ENCODE data around the gene CCDC50. TPM values are rescaled to one million over a fixed set of nuclear protein-coding genes. Genes with fewer than 3 reads are reported as not detected.

The CCDC50 gene
- total RNA-seq, 1 donor from 2014 or later, result 64.7 TPM

DNA sequence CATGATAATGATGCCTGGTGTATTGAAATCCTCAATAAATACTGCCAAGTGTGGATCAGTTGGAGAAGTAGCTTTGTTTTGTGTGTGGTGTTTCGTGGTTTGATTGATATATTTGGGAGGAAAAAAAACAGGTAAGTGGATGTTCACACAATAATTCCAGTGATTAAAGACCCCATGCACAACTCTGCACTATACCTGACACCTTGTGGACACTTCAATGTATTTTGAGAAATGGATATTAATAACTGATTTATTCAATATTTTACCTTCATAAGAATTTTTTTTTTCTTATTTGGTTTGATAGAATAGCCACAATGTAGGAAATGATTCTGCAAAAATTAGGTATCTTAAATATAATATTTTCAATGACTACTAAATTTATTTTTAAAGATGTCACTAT, 69.4 kb downstream of the CCDC50 start:
- intact Hi-C loops (cut with DNase I), result no loop called here
- DNase-seq (ENCODE audit: low spot score) (no peak), ATAC-seq (no peak)

DNA sequence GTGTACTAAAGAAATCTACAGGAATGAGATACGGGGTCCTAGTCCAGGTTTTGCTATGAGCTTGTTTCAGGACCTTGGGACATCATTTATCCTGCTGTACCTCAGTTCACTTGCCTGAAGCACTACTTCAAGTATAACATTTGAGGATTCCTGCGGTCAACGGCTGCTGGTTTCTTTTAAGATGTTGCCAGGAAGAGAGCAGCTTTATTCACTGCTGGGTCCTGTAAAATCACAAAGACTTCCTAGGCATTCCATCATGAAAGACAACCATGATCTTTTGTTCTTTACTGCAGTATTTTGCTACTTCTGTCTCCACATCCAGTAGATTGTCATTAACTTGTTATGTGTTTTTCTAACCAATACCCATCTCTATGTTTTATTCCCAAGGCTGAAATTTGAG, 70.7 kb downstream of the CCDC50 start:
- ATAC-seq, result no peak
- intact Hi-C loops (cut with DNase I), result no loop called here
- no peak for DNase-seq (ENCODE audit: low spot score)

DNA sequence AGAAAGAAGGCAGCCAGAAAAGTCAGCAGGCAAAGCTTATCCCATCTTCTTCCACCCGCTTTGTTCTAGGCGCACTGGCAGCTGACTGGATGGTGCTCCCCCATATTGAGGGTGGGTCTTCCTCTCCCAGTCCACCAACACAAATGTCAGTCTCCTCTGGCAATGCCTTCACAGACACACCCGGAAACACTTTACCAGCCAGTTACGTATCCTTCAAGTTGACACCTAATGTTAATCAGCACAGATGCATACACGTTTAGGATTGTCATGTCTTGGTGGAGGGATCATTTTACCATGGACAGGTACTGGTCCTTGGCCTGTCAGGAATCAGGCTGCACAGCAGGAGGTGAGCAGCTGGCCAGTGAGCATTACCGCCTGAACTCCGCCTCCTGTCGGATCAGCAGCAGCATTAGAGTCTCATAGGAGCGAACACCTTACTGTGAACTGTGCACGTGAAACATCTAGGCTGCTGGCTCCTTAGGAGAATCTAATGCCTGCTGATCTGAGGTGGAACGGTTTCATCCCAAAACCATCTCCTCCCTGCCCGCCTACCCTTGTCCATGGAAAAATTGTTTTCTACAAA, 72.7 kb downstream of the CCDC50 start:
- intact Hi-C loops (cut with DNase I), result no loop called here
- DNase-seq (ENCODE audit: low spot score) (no peak), ATAC-seq (no peak)

DNA sequence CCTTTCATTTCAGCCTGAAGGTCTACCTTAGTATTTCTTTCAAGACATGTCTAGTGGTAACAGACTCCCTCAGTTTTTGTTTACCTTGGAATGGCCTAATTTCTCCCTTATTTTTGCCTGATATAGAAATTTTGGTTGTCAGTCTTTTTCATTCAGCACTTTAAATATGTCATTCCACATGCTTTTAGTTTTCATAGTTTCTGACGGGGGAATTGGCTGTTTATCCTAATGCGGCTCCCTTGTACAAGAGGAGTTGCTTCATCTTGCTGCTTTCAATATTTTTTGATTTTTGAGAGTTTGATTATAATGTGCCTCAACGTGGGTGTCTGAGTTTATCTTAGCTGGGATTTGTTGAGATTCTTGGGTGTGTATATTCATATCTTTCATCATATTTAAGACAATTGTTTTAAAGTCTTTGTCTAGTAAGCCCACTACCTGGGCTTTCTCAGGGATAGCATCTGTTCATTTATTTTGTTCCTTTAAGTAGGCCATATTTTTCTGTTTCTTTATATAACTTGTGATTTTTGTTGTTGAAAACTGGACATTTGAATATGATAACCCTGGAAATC, 80.7 kb downstream of the CCDC50 start:
- intact Hi-C loops (cut with DNase I), result no loop called here
- DNase-seq (ENCODE audit: low spot score) (no peak), ATAC-seq (no peak)

DNA sequence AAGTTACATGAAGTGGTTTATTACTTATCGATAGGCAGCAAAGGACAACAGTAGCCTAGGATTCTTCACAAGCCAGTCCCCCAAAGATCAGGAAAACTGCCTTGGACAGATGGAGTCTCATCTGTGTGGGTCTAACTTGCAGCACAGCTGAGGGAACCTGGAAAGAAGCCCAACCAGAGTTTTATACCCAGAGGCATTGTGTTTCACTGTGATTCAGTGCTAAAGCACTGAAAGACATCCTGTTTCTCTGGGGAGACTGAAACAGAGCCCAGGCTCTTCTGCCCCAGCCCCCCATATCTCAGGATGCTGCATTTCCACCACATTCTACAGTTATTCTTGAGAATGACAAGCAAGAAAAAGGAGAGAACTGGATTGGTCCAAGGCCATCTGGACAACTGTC, 83.6 kb downstream of the CCDC50 start:
- no peak for DNase-seq (ENCODE audit: low spot score)
- no peak for ATAC-seq
- intact Hi-C loops (cut with DNase I), result no loop called here

DNA sequence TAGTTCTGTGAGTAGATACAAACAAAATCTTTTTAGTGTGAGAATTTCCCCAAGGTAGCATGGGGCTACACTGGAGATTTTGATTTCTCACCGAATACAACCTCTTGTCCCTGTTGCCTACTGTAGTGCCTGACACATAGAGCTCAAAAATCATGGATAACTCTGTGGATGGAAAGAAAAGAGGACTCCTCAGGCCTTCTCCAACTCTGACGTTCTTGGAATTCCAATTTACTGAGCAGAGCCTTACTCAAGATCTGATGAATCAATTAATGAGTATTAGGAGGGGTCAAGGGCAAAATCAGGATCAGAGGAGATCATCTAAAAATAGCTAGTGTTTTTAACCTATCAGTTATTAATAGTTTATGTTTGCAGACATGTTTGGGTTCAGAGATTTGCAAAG, 85.1 kb downstream of the CCDC50 start:
- ATAC-seq, result no peak
- intact Hi-C loops (cut with DNase I), result no loop called here
- no peak for DNase-seq (ENCODE audit: low spot score)

DNA sequence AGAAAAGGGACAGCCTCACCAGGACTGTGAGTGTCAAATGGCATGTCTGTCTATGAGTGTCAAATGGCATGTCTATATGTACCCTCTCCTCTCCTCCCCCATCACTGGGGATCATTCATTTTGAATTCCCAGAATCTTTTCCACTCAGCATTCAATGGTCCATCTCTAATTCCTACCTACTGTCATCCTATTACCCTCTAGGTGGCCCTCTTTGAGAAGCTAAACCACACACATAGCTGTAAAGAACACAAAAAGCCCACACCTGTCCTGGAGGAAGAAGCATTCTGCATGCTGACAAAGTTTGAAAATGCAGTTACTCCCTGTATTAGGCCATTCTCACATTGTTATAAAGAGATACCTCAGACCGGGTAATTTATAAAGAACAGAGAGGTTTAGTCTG, 85.5 kb downstream of the CCDC50 start:
- intact Hi-C loops (cut with DNase I), result no loop called here
- ATAC-seq (no peak), DNase-seq (ENCODE audit: low spot score) (no peak)

DNA sequence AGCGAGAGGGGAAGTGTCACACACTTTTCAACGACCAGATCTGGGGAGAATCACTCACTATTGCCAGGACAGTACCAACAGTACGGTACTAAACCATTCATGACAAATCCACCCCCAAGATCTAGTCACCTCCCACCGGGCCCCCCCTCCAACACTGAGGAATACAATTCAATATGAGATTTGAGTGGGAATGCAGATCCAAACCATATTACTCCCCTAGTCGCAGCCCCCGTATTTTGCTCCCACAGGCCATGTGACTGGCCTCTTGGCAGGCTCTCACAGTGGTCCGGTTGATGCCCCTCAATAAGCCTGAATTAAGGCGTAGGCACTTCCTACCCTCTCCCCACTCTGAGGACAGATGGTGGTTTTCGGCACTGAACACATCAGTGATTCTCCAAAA, 86.4 kb downstream of the CCDC50 start:
- DNase-seq (ENCODE audit: low spot score) (no peak), ATAC-seq (no peak)
- intact Hi-C loops (cut with DNase I), result no loop called here

DNA sequence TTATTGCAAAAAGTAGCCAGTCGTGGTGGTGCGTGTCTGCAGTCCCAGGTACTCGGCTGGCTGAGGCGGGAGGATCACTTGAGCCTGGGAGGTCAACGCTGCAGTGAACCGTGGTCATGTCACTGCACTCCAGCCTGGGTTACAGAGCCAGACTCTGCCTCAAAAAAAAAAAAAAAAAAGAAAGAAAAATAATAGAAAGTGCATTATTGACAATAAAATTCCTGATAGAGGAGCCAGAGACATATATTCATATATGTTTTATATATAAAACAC, 88.2 kb downstream of the CCDC50 start:
- ATAC-seq (no peak), DNase-seq (ENCODE audit: low spot score) (no peak)
- intact Hi-C loops (cut with DNase I), result no loop called here

DNA sequence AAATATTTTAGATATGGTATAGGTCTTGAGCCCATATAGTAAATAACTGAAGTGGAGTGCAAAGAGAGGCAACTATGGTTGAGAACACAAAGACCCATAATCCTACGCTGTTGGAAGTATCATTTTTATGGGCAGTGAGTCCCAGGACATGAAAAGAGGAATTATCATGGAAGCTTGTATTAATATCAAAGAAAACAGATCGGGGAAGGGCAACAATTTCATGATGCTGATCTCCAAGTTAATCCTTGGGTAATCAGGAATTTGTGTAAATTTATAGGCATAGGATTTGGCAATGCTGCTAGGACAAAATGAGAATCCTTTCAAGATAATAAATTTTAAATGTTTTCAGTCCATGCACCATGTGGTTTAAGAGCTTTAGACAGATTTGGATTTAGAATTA, 91.6 kb downstream of the CCDC50 start:
- DNase-seq (ENCODE audit: low spot score), result no peak
- intact Hi-C loops (cut with DNase I), result no loop called here
- ATAC-seq, result no peak

DNA sequence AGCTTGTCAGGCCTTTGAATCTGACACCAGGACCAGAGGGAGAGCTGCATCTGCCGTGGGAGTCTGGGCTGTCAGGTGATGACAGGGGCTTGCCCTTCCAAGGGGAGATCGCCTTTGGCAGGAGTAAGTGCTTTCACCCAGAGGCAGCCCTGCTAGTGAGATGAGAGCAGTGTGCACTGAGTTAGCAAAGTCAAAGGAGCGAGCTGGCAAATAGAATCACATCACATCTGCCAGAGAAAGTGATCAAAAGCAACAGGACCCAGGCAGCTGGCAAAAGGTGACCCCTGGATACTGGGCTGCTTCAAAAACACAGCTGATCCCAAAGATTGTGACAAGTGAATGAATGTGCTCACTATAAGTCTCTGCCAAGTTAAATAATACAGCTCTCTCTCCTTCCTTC, 95.7 kb downstream of the CCDC50 start:
- intact Hi-C loops (cut with DNase I), result no loop called here
- ATAC-seq (no peak), DNase-seq (ENCODE audit: low spot score) (no peak)

DNA sequence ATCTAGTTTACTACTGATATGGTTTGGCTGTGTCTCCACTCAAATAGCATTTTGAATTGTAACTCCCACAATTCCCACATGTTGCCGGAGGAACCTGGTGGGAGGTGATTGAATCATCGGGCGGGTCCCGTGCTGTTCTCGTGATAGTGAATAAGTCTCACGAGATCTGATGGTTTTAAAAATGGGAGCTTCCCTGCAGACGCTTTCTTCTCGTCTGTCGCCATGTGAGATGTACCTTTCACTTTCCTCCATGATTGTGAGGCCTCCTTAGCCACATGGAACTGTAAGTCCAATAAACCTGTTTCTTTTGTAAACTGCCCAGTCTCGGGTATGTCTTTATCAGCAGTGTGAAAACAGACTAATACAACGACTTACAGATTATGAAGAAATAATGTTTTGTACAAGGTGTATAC, 96.1 kb downstream of the CCDC50 start:
- DNase-seq (ENCODE audit: low spot score) (no peak), ATAC-seq (no peak)
- intact Hi-C loops (cut with DNase I), result no loop called here

DNA sequence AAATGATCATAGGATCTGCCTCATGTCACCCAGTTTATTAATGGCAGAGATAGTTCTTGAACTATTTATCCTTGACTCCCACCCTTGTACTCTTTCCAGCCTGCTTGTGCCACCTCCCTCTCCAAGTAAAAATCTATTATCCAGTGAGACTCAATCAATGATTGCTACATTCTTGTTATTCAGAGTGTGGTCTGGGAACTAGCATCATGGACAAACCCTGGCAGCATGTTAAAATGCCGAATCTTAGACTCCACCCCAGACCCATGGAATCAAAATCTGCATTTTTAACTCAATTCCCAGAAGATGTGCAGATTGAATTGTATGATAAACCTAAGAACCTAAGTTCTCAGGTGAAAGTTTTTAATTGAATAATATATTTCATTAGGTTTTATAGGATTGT, 97.1 kb downstream of the CCDC50 start:
- intact Hi-C loops (cut with DNase I), result no loop called here
- no peak for ATAC-seq
- no peak for DNase-seq (ENCODE audit: low spot score)

DNA sequence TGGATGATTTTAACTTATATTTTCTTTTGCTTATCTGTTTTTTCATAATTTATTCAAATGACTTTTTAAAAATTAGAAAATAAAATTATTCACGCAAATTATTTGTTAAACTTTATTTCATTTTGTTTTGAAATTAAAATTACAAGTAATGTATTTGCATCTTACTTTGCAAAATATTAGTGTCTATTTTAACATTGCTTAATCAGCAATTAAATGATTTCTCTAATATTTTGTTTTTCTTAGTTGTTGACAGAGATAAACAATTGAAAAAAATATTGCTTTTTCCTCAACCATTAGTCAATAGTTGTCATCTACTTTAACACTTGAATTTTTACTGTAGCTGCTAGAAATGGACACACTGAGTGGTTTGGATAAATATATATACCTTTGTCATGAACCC, 99.0 kb downstream of the CCDC50 start:
- ATAC-seq (no peak), DNase-seq (ENCODE audit: low spot score) (no peak)
- intact Hi-C loops (cut with DNase I), result no loop called here

DNA sequence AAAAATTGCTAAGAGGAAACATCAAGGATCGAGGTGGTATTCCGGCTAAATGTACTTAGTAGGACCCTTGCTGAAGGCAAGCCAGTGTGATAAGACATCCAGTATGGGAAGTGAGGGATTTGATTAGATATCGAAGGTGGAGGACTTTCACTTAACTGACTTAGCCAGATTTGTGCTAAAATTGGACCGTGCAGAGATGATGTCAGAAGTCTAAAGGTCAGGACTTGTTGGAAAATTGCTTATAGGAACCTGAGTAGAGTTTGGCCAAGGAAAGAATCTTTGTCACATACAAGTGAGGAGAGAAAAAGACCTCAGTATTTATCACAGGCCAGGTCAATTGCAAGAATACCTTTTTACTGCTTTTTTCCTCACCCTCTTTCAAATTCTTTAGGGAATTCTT, 100.9 kb downstream of the CCDC50 start:
- no peak for DNase-seq (ENCODE audit: low spot score)
- no peak for ATAC-seq
- intact Hi-C loops (cut with DNase I), result no loop called here

DNA sequence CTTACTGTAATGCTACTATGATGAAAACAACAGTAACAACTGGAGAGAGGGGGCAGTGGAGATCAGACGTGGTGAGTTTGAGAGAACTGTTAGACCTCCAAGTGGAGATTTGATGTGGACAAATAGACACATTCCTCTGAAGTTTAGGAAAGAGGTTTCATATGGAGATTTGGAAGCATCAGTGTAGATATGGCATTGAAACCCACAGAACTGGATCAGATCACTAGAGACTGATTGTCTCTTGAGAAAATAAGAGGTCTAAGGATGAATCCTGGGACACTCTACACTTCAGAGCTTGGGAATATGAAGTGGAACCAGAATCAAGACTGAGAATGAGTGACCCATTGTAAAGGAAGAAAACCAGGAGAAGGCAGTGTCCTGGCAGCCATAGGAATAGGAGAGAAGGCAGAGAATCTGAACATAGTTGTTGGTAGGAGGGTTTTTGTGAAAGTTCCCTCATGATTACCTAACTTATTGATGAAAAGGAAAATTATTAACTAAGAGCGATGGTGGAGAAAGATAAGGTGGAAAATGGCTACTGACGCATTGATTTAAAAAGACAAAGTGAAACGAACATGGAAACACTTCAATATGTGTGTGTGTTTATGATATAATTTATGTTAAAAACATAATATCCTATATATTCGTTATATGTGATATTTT, 102.1 kb downstream of the CCDC50 start:
- intact Hi-C loops (cut with DNase I), result no loop called here
- ATAC-seq, result no peak

DNA sequence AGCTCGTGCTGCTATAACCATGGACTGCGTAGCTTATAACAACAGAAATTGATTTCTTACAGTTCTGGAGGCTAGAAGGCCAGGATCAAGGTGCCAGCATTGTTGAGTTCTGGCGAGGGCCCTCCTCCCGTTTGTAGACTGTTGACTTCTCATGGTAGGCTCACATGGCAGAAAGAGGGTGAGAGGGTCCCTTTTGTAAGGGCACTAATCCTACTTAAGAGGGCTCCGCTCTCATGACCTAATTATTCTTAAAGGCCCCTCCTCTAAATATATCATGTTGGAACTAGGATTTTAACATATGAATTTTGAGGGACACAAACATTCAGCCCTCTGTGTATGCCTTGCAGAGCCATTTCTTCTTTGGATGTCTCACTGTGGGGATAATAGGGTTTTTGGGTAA, 103.0 kb downstream of the CCDC50 start:
- DNase-seq (ENCODE audit: low spot score) (no peak), ATAC-seq (no peak)
- intact Hi-C loops (cut with DNase I), result no loop called here

More for the DNA sequence above, 102.1 kb downstream of the CCDC50 start:
- DNase-seq (ENCODE audit: low spot score), result no peak

DNA sequence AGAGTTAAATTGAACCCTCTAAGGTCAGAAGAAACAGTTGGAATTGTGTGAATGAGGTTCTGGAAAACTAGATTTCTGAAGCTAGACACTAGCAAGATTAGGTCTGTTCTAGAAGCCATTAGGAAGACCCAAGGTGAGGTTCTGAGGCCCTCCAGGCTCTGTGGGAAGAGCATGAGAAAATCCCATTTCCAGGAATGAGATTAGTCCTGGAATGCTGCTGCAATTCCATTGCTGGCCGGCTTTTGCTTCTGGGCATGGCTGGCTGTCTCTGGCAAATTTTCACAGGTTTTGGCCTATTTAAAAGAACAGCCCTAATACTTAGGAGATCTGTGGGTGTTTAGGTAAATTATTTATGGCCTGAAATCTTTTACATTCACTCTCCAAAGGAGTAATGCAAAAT, 104.8 kb downstream of the CCDC50 start:
- intact Hi-C loops (cut with DNase I), result no loop called here
- no peak for DNase-seq (ENCODE audit: low spot score)

DNA sequence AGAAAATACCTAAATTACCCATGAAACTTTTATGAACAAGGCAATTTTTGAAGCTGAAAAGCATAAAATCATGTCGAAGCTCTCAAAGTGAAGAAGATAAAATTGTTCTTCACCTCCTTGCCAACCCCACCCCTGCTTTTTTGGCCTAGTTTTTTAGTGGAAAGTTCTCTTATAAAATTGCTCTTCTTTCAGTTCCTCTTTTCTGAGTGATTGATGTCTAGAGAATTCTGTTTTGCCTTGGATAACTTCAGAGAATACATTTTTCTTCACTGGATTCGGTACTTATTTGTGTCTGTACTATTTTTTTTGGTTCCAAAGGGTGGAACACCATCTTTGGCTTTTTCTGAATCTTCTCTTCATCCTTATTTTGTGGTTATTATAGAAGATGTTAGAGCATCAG, 106.8 kb downstream of the CCDC50 start:
- intact Hi-C loops (cut with DNase I), result no loop called here
- ATAC-seq (no peak), DNase-seq (ENCODE audit: low spot score) (no peak)

More for the DNA sequence above, 104.8 kb downstream of the CCDC50 start:
- no peak for ATAC-seq

DNA sequence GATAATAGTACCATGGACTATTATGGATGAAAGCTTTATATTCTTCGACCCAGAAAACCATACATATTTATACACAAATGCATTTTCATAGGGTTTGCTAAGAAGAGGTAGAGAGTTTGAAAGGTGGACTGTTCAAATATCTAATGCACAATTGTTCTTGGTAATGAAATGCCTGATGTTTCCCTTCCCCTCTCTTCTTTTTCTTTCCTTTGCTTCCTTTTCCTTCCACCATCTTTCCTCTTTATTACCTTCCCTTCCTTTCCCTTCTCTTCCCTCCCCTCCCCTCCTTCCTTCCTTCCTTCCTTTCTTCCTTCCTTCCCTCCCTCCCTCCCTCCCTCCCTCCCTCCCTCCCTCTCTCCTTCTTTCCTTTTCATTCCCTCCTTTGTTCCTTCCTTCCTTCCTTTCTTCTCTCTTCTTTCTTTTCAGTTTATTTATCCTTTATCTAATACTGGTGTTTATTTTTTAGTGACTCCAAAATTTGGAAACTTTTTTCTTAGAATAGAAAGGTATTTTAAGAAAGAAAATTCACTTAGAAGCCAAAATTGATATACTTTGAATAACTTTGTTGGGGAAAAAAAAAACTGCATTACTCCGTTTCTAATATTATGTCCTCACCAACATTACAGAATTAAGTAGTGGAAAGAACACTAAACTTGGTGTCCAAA, 109.1 kb downstream of the CCDC50 start:
- intact Hi-C loops (cut with DNase I), result no loop called here
- DNase-seq (ENCODE audit: low spot score) (no peak), ATAC-seq (no peak)

DNA sequence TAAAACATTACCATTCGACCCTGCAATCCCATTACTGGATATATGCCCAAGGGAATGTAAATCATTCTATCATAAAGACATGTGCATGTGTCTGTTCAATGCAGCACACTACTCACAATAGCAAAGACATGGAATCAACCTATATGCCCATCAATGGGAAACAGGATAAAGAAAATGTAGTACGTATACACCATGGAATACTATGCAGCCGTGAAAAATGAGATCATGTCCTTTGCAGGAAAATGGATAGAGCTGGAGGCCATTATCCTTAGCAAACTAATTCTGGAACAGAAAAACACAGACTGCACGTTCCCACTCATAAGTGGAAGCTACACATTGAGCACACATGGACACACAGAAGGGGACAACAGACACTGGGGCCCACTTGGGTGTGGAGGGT, 111.3 kb downstream of the CCDC50 start:
- DNase-seq (ENCODE audit: low spot score) (no peak), ATAC-seq (no peak)
- intact Hi-C loops (cut with DNase I), result no loop called here
